Thyroid gland (tissue), 4 donors: ENCODE measurements around the gene BNIP3.

ENCODE experiments used
- POLR2A ChIP-seq, 2 donors: fragments of 450-650 bp; IDR thresholded peaks; one replicate each; pipeline ENCODE4 v1.6.1; 2017; ENCODE audit warnings: antibody characterized with exemption in 2 of 2, mild to moderate bottlenecking in 2 of 2, moderate library complexity in 1 of 2
- TF ChIP-seq, protein P1 (sequence below), 6 experiments: fragments of 200-600 bp in 3 of 6; fragments of 450-650 bp in 3 of 6; sonication (generic) in 3 of 6; IDR thresholded peaks; one replicate each; pipeline ENCODE4 v1.5.1; 2016 to 2019; ENCODE audit warnings: antibody characterized with exemption in 6 of 6, mild to moderate bottlenecking in 2 of 6, inconsistent platforms in 1 of 6, moderate library complexity in 1 of 6

DNA sequence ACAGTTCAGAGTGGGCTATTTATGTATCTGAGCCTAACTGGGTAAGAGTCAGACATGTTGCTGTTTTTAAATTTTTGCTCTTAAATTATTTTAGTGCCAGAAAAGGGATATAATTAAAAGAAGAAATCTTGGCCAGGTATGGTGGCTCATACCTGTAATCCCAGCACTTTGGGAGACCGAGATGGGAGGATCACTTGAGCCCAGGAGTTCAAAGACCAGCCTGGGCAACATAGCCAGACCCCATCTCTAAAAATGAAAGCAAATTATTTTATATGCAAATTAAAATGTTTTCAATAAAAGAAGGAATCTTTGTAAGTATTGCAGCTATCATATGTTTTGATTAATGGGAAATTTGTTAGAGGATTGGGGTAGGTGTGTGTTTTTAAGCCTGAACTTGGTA is 39.3 kb downstream of the BNIP3 start:
- TF ChIP-seq, protein P1, sequence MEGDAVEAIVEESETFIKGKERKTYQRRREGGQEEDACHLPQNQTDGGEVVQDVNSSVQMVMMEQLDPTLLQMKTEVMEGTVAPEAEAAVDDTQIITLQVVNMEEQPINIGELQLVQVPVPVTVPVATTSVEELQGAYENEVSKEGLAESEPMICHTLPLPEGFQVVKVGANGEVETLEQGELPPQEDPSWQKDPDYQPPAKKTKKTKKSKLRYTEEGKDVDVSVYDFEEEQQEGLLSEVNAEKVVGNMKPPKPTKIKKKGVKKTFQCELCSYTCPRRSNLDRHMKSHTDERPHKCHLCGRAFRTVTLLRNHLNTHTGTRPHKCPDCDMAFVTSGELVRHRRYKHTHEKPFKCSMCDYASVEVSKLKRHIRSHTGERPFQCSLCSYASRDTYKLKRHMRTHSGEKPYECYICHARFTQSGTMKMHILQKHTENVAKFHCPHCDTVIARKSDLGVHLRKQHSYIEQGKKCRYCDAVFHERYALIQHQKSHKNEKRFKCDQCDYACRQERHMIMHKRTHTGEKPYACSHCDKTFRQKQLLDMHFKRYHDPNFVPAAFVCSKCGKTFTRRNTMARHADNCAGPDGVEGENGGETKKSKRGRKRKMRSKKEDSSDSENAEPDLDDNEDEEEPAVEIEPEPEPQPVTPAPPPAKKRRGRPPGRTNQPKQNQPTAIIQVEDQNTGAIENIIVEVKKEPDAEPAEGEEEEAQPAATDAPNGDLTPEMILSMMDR (IDR thresholded peaks at IDR 0.05), result no peak
- TF ChIP-seq POLR2A (IDR thresholded peaks at IDR 0.05), result no peak
